PC-9 (cell line): ENCODE results near the gene COPB1. TPM values are rescaled to one million over a fixed set of nuclear protein-coding genes. Genes with fewer than 3 reads are reported as not detected.

ENCODE experiments used
- BruUV-seq: library from RNA; stranded (reverse); fragments of 400-500 nt; replicated peaks from 2 replicates; lab custom pipeline; 2021; lab: Mats Ljungman, UMichigan
- CTCF ChIA-PET: fragments of 300-600 bp; sonication (Branson Sonifier 250); formaldehyde crosslinking; loops from one replicate; lab custom pipeline; 2022; ENCODE audit warnings: antibody characterized with exemption; lab: Charles Lee
- POLR2A ChIA-PET: fragments of 300-600 bp; sonication (Branson Sonifier 250); formaldehyde crosslinking; loops from one replicate; lab custom pipeline; 2022; ENCODE audit warnings: antibody characterized with exemption; ENCODE audit not compliant: unreplicated experiment; lab: Charles Lee
- DNase-seq, 2 experiments: peaks; one replicate each; pipeline versions ENCODE4 v3.0.0 to v3.0.0-alpha.2; 2015 to 2022; ENCODE audit warnings: mixed read lengths in 1 of 2
- H2AFZ ChIP-seq: fragments of 200-600 bp; sonication (generic); 2 replicates; pipeline ENCODE4 v1.8.1; 2017; ENCODE audit warnings: antibody characterized with exemption
- H3F3A ChIP-seq: fragments of 200-600 bp; sonication (generic); 2 replicates; pipeline ENCODE4 v1.8.1; 2017; ENCODE audit warnings: antibody characterized with exemption, mild to moderate bottlenecking, low read depth; ENCODE audit not compliant: insufficient read depth
- H3K27ac ChIP-seq: fragments of 200-600 bp; sonication (generic); 2 replicates; pipeline ENCODE4 v1.6.1; 2016; ENCODE audit warnings: mixed run types
- H3K27me3 ChIP-seq: fragments of 200-600 bp; sonication (generic); 2 replicates; pipeline ENCODE4 v1.6.1; 2016; ENCODE audit warnings: low read depth, mixed run types; ENCODE audit not compliant: insufficient read depth
- H3K36me3 ChIP-seq: fragments of 200-600 bp; sonication (generic); 2 replicates; pipeline ENCODE4 v1.6.1; 2016; ENCODE audit warnings: low read depth, mixed run types
- H3K4me1 ChIP-seq: fragments of 200-600 bp; sonication (generic); replicated peaks from 2 replicates; pipeline ENCODE4 v1.6.1; 2016; ENCODE audit warnings: mixed run types; ENCODE audit not compliant: insufficient read depth
- H3K4me2 ChIP-seq: fragments of 200-600 bp; sonication (generic); 2 replicates; pipeline ENCODE4 v1.6.1; 2017; ENCODE audit warnings: mixed run types
- H3K4me3 ChIP-seq: fragments of 200-600 bp; sonication (generic); 2 replicates; pipeline ENCODE4 v1.6.1; 2016; ENCODE audit warnings: mixed run types
- H3K79me2 ChIP-seq: fragments of 200-600 bp; sonication (generic); 2 replicates; pipeline ENCODE4 v1.6.1; 2017; ENCODE audit warnings: low read depth, mixed run types
- H3K9me2 ChIP-seq: fragments of 200-600 bp; sonication (generic); 2 replicates; pipeline ENCODE4 v1.8.1; 2017; ENCODE audit warnings: mild to moderate bottlenecking; ENCODE audit not compliant: insufficient read depth
- H3K9me3 ChIP-seq: fragments of 200-600 bp; sonication (generic); 2 replicates; pipeline ENCODE4 v1.8.1; 2016; ENCODE audit warnings: low read depth; ENCODE audit not compliant: insufficient read depth
- H4K20me1 ChIP-seq: fragments of 200-600 bp; sonication (generic); 2 replicates; pipeline ENCODE4 v1.8.1; 2017; ENCODE audit not compliant: insufficient read depth
- CTCF ChIP-seq: fragments of 200-600 bp; sonication (generic); conservative IDR thresholded peaks from 2 replicates; pipeline ENCODE4 v1.6.1; 2017; ENCODE audit warnings: mixed run types, antibody characterized with exemption, mild to moderate bottlenecking, moderate library complexity
- EZH2 ChIP-seq: fragments of 200-600 bp; sonication (generic); IDR thresholded peaks from 2 replicates; pipeline ENCODE4 v1.8.0; 2017; ENCODE audit warnings: antibody characterized with exemption, low read depth
- intact Hi-C: fragments of 100-400 bp; cut with micrococcal nuclease; formaldehyde crosslinking; loops from one replicate; pipeline ENCODE4 v1.10.0; 2022; ENCODE audit not compliant: unreplicated experiment
- total RNA-seq: library from RNA; stranded (reverse); gene quantifications from 2 replicates; pipeline ENCODE4 v1.2.3, GENCODE V29; 2021

COPB1 gene
- total RNA-seq, 1 experiment from 2014 or later, result 82.8 TPM

GRCh38 chr11:14422052-14422813 lies 77.4 kb downstream of the COPB1 start:
- Histone ChIP-seq H3K4me3 (no peak overlapping the region), H3K36me3 (no peaks in the 10 kb centered on the region), H3K9me2 (no peaks in the 10 kb centered on the region), H3K4me1 (peaks cover 41% of the 10 kb centered on the region), H4K20me1 (no peaks in the 10 kb centered on the region), H3F3A (peaks cover 24% of the 10 kb centered on the region), H3K4me2 (peak overlapping the region; percentile 57), H3K9me3 (no peaks in the 10 kb centered on the region), H3K27ac (peak overlapping the region; percentile 85), H3K79me2 (no peaks in the 10 kb centered on the region), H3K27me3 (no peaks in the 10 kb centered on the region), H2AFZ (no peak overlapping the region)
- POLR2A ChIA-PET, result interaction anchor here (0.6 to 0.7 kb wide), 6 partner anchors 13 to 142 kb away, joined by 3 to 33 read pairs (median 8); no protein-coding TSS in a partner anchor
- BruUV-seq, result TSS peak; percentile 90
- TF ChIP-seq CTCF, result no peak
- TF ChIP-seq EZH2, result no peak
- CTCF ChIA-PET, result interaction anchor here (0.7 to 0.9 kb wide), 2 partner anchors 33 to 122 kb away, joined by 3 to 12 read pairs; no protein-coding TSS in a partner anchor
- peak; percentile 83 to 95 for DNase-seq
- intact Hi-C loops, result loop anchor here (2.0 kb wide), 1 partner anchor 27 kb away; no protein-coding TSS in a partner anchor

- Histone ChIP-seq H3K79me2 (no peaks in the 10 kb centered on the region), H3K36me3 (no peaks in the 10 kb centered on the region), H3K27me3 (no peaks in the 10 kb centered on the region), H2AFZ (no peak overlapping the region), H3K9me2 (no peaks in the 10 kb centered on the region), H3K27ac (no peak overlapping the region), H3K4me2 (no peak overlapping the region), H3K4me3 (no peak overlapping the region), H3F3A (peaks cover 27% of the 10 kb centered on the region), H3K4me1 (peaks cover 49% of the 10 kb centered on the region), H4K20me1 (no peaks in the 10 kb centered on the region), H3K9me3 (no peaks in the 10 kb centered on the region)
- POLR2A ChIA-PET, result no interaction called here
- intact Hi-C loops, result no loop called here
- TF ChIP-seq EZH2 (no peak), CTCF (no peak)
- no TSS peak for BruUV-seq
- DNase-seq, result no peak
- CTCF ChIA-PET, result no interaction called here
Observed at GRCh38 chr11:14420223-14420622, 79.4 kb downstream of the COPB1 start.

GRCh38 chr11:14418801-14419417 lies 80.7 kb downstream of the COPB1 start:
- H3F3A ChIP-seq, result peaks cover 18% of the 10 kb centered on the region
- TF ChIP-seq CTCF (peak; percentile 57), EZH2 (no peak)
- ChIA-PET POLR2A (no interaction called here), CTCF (interaction anchor here (0.6 kb wide), 2 partner anchors 29 to 110 kb away, joined by 3 read pairs; no protein-coding TSS in a partner anchor)
- H3K9me3 ChIP-seq, result no peaks in the 10 kb centered on the region
- H3K4me1 ChIP-seq, result peaks cover 47% of the 10 kb centered on the region
- no peak overlapping the region for H3K4me3 ChIP-seq
- no peak overlapping the region for H2AFZ ChIP-seq
- no TSS peak for BruUV-seq
- no peak overlapping the region for H3K27ac ChIP-seq
- no peak for DNase-seq
- H3K79me2 ChIP-seq, result no peaks in the 10 kb centered on the region
- intact Hi-C loops, result no loop called here
- no peaks in the 10 kb centered on the region for H3K27me3 ChIP-seq
- no peak overlapping the region for H3K4me2 ChIP-seq
- no peaks in the 10 kb centered on the region for H3K36me3 ChIP-seq
- no peaks in the 10 kb centered on the region for H4K20me1 ChIP-seq
- no peaks in the 10 kb centered on the region for H3K9me2 ChIP-seq
